Posterior vena cava (tissue), 2 donors: ENCODE results near the gene CASP2. TPM values are rescaled to one million over a fixed set of nuclear protein-coding genes. Genes with fewer than 3 reads are reported as not detected.
"Not testable (repeated sequence)": the region's sequence is repeated elsewhere in the genome, so short reads cannot be mapped to it uniquely, and the experiment has no call there.

Source experiments
- DNase-seq: peaks from one replicate; pipeline ENCODE4 v3.0.0-alpha.2; 2020; ENCODE audit warnings: low spot score
- intact Hi-C, 2 donors: fragments of 100-400 bp; cut with DNase I; formaldehyde crosslinking; loops; one replicate each; pipeline versions ENCODE4 v1.14.1 to v1.14.2; 2022 to 2023
- total RNA-seq, 2 donors: library from RNA; stranded (reverse); fragmentation: NEBNext Ultra II Directional; extraction: Animal tissue kit (Norgen Biotek cat#: 25700); gene quantifications; one replicate each; pipeline ENCODE4 v1.2.1, GENCODE V29; 2021
- donor health status: DM: yes; HTN: yes; CAD: no.
- donor health status: DM: yes; HTN: yes; CAD: no.

Gene CASP2
- total RNA-seq, 2 donors from 2014 or later, result 16.1 to 19.9 TPM

DNA sequence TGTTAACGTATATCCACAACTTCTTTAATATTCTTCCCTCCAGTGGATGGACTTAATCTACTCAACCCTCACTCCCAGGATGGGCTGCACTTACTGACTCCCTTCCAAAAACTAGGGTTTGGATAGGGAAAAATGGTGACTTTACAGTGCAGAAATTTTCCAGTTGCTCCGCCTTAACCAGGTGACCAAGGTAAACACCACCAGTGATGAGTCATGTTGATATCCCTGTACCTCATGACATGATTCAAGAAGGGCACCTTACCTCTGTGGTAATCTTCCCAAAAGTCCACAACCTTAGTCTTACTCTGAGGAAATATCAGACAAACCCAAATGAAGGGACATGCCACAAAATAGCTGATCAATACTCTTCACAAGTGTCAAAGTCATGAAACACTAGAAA is 28.4 kb upstream of the CASP2 start:
- no peak for DNase-seq
- intact Hi-C loops, result no loop called here

DNA sequence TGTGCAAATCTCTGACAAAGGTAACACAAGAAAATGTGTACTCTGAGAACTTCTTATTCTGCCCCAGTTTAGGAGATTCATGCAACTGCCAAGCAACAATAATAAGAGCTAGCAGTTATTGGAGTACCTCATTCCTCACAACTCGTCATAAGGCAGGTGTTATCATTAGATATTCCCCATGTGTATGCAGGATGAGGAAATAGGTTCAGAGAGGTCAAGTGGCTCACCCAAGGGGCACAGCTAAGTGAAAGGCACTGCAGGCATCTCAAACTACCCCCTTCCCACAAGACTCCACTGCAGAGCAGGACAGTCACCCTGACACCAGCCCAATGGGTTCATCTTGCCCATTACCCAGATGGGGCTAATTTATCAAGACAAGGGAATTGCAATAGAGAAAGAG is 26.2 kb upstream of the CASP2 start:
- no peak for DNase-seq
- intact Hi-C loops, result no loop called here

DNA sequence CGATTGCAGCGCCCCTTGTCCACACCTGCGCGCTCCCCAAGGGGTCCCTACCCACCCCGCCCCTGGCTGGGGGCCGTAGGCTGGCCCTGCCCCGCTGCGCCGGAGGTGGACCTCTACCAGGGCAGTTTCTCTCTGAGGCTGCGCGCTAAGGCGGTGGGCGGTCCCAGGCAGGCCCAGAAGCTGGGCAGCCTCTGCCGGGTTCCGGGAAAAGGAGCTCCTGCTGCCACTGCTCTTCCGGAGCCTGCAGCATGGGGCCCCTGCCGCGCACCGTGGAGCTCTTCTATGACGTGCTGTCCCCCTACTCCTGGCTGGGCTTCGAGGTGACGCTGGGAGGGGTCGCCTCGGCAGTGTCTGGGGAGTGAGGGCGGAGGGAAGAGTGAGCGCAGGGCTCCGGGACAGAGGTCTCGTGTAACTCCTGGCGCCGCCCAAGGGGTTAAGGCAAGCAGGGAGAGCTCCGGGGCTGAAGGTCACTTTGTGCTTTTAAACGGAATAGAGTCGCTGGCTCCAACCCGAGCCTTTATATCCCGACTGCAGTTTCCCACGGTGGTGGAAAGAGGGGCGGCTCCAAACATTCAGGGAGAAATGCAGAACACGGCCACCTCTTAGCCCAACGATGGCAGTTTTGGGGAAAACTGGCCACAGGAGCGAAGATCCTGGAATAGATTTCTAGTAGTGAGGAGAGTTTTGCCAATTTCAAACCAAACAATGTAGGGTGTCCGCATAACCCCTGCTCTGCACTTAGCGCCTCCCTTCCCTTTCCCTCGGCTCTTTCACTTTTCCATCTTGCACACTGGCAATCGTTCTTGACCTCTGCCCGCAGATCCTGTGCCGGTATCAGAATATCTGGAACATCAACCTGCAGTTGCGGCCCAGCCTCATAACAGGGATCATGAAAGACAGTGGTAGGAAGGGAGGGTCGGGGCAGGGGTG is 24.6 kb upstream of the CASP2 start, which contains the start of gene GSTK1:
Gene GSTK1, plus strand, starts transcription at position 176 of the 930 bp plus-strand sequence. Its CDS starts 73 bp downstream, at position 249.
- intact Hi-C loops, result no loop called here

DNA sequence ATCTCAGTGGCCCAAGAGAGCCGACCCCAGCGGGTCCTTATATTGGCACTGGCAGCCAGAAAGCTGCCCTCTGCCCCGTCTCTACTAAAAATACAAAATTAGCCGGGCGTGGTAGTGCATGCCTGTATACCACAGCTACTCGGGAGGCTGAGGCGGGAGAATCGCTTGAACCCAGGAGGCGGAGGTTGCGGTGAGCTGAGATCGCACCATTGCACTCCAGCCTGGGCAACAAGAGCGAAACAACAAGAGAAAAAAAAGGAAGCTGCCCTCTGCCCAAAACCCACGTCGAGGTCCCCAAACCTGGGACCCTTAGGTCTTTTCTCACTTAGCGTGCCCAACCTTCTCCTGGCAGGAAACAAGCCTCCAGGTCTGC is 24.0 kb upstream of the CASP2 start:
- DNase-seq, intact Hi-C loops: not testable (repeated sequence)

More for the DNA sequence above, 24.6 kb upstream of the CASP2 start, which contains the start of gene GSTK1:
- peak; percentile 95 for DNase-seq

DNA sequence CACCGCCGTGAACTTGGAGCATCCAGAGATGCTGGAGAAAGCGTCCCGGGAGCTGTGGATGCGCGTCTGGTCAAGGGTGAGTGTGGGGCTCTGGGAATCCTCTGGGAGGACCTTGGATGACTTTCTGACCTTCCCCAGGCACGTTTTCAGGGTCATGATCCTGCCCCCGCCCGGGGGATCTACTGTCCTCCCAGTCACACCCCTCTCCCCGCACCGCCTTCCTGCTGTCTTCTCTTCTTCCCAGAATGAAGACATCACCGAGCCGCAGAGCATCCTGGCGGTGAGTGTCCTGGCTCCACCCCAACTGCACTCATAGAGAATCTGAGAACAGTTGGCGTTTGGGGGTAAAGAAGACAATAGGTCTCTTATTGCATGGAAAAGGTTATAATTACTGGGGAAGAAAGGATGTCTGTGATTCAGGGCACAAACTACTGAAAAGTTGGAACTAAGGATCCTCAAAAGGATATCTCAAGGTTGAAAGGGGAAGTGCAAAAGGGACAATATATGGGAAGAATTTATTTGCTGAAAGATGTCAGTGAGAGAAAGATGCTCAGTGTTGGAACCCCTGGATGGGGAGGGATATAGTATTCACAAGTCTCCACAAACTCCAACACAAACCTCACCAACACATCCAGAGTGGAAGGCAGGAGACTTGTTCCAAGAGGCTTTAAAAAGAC is 23.0 kb upstream of the CASP2 start:
- intact Hi-C loops, result no loop called here
- no peak for DNase-seq

DNA sequence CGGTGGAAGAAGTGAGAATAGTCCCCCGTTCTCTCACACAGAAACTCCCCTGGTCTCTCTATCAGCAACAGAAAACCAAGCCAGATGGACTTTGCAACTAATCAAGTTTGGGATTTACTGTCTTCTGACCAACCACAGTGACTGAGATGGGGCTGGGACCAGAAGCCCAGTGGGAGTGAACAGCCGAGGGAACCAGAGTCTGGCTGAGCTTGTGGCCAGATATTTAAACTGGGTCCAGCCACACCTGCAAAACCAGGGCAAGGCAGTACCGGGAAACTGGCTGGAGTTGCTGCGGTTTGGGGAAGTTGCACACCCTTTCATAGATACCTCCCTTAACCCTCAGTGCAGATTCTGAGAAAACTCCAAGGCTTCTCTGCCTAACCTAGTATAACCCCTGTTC is 18.9 kb upstream of the CASP2 start:
- DNase-seq, result no peak
- intact Hi-C loops, result no loop called here

DNA sequence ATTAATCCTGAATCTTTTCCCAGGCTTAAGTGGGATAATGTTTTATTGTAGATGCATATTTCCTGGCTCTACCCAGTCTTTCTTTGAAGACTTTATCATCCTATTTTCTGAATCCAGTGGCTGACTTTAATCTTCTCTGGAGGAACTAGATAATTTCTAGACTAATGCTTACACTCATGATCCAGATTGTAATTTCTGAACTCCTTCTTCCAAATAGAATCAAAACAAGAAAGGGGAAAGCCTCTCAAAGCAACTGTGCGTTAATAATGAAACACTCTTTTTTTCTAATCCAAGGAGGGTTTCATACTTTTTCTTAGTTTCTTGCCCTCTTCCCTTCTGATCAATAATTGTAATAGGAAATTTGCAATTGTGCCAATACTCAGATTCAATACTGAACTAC is 16.9 kb upstream of the CASP2 start:
- intact Hi-C loops, result no loop called here
- DNase-seq, result no peak

DNA sequence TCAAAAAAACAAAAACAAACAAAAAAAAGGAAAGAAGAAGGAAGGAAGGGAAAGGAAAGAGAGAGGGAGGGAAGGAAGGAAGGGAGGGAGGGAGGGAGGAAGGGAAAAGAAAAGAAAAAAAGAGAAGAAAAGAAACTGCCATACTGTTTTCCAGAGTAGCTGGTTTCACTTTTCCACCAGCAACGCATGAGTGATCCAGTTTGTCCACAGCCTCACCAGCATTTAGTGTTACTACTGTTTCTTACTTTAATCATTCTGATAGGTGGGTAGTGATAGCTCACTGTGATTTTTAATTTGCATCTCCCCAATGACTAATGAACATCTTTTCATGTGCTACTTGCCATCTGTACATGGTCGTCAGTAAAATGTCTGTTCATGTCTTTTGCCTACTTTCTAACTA is 15.3 kb upstream of the CASP2 start:
- intact Hi-C loops, result no loop called here
- DNase-seq, result no peak

DNA sequence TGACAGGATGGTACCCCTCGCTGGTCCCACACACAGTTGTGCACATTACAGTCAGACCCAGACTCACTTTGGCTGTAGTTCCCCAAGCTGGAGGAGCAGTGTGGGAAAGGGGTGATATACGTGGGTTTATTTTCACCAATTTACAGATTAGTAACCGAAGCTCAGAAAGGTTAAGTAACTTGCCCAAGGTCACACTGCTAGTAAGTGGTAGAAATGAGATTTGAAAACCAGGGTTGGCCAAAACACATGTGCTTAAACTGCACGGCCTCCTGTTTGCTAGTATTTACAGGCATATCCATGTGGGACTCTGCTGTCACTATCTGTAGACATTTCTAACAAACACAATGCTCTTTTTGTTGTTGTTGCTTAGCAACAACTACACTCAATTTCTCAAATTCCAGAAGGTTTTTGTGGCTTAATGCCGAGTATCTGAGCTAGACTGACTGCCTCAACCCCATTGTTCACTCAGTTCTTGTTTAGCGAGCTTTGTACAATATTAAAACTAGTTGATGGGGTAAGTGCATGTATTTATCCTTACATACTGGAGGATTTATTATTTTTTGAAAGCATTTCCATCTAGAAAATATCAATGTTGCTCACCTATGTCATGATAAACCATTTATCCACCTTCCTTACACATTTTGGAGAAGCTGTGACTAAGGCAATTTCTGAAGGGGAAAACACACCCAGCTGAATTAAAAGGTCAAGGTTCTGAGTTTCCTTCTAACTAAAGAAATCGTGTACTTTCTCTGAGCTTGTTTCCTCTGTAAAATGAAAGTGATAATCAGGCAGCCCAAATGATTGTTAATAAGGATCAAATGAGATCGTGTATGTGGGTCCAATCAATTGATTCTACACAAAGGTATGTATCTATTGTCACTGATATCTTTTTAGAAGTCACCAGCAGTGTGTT is 8.7 kb upstream of the CASP2 start:
- intact Hi-C loops, result no loop called here

DNA sequence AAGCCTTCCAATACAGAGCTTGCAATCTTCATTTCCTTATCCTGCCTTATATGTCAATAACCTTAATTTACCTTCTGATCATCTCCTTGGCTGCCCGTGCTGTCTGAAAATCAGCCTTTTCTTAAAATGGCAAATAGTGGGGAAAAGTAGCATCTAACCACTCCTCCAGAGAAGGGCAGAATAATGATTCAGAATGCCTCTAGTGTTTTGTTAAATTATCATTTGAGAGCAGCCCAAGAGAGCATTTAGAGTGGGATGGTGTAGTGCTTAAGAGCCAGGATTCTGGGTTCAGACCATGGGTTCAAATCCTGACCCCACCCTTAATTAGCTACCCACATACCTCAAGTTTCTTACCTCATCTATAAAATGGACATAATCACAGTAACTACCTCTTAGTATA is 8.0 kb upstream of the CASP2 start:
- DNase-seq, result no peak
- intact Hi-C loops, result no loop called here

More for the DNA sequence above, 8.7 kb upstream of the CASP2 start:
- no peak for DNase-seq

DNA sequence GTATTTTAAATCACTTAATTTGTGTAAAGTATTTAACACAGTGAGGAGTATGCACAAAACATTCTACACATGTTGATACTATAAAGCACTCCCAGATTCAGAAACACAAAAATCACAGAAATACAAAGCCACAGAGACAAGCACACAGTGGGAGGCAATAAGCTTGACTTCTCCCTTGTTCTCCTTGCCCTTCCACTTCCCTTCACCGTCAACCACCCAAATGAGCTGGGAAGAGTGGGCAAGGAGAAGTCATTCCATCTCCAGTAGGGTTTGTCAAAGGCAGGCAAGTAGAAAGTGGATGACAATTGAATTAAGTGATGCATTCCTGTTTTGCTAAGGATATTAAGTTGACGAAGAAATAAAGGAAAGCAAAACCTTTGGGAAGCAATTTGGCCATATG is 7.6 kb upstream of the CASP2 start:
- intact Hi-C loops, result no loop called here

DNA sequence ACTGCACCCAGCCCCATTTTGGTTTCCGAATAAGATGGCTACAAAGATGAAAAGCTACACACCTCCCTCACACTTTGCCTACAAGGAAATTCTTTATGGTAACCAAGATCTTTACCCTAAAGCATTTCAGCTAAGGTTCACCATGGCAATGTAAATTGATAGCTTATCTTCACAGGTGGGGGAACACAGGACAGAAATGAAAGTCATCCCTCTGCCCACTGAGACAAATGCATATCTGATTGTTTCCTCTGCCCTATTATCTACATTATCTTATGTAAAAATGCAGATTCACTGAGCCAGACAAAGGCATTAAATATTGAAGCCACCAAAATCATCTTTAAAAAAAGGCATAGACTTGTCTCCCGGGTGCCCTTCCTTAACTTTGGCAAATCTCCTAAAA is 6.6 kb upstream of the CASP2 start:
- intact Hi-C loops, result no loop called here
- no peak for DNase-seq

More for the DNA sequence above, 7.6 kb upstream of the CASP2 start:
- no peak for DNase-seq

DNA sequence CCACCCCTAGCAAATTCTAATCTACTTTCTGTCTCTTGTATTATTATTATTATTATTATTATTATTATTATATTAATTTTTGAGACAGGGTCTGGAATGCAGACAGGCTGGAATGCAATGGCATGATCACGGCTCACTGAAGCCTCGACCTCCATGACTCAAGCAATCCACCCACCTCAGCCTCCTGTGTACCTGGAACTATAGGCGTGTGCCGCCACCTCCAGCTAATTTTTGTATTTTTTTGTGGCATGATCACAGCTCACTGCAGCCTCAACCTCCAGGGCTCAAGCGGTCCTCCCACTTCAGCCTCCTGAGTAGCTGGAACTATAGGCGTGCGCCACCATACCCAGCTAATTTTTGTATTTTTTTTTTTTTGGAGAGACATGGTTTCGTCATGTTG is 6.0 kb upstream of the CASP2 start:
- no peak for DNase-seq
- intact Hi-C loops, result no loop called here

DNA sequence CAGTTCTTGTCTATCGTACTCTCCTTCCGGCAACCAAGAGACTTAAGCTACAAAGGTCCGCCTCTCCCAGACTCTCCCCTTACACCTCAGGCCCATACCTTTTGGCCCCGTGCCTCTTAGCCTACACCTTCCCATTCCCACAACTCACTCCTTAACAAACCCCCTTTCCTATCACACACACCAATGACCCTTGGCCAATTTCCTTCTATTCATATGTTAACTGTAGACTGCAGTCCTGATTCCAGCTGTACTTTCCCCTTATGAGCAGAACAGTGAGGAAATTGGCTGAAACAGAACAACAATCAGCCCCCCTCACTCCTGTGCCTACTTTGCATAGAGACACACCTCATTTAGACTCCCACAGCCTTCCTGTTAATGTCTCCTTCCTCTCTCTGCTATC is 4.8 kb upstream of the CASP2 start:
- DNase-seq, result no peak
- intact Hi-C loops, result no loop called here

DNA sequence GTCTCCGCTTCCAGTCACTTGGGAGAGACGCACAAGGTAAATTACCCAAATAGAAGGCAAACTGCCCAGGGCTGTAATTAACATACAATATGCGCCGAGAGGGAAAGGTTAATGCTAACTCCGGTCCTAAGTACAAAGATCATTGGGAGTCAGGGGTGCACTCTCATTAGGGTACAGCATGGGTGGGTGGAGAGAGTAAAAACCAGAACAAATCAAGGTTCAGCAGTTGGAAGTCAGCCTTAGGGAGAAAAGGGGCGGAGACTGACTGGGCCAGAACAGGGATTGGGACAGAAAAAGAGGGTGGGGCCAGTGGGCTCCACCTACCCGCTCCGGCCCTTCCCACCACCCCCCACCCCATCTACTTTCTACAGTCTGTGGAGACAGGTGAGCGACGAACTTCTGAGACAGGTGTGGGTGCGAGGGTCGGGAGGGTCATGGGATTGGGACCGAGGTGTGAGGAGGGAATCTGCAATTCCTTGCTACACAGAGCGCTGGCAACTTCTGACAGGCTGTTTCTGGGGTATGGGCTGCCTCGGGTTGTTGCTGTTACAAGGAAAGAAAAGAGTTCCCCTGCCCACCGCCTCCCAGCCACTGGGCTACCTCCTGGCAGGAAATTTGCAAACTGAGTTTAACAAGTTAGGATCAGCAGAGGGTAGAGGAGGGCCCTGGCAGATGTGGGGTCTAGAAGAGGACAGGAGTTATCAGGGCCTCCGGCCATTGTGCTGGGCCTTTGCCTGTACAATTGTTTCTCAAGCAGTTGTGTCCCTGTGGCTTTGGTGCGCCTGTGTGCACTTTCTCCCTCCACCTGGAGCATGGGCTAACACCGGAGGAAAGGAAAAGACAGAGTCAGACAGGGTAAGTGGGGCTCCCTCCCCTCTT is 3.3 kb upstream of the CASP2 start, which contains the start of gene TMEM139:
Gene TMEM139, plus strand, starts transcription at position 368 of the 879 bp plus-strand sequence. CDS start 1,000 bp downstream, outside the sequence.
- intact Hi-C loops, result no loop called here
- DNase-seq, result no peak

DNA sequence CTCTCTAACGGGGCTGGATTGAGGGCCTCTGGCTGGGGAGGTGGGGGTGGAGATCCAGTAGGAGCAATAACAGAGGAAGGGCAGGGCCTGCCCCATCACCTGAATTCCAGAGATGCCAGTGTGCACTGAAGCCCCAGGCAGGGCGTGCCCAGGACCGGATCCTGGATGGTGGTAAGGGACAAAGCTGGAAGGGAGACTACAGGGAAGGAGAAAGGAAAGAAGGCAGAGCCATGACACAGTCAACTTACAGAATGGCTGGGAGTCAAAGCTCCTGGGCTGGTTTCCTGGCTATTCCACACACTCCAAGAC is 2.7 kb upstream of the CASP2 start:
- intact Hi-C loops, result no loop called here
- no peak for DNase-seq

DNA sequence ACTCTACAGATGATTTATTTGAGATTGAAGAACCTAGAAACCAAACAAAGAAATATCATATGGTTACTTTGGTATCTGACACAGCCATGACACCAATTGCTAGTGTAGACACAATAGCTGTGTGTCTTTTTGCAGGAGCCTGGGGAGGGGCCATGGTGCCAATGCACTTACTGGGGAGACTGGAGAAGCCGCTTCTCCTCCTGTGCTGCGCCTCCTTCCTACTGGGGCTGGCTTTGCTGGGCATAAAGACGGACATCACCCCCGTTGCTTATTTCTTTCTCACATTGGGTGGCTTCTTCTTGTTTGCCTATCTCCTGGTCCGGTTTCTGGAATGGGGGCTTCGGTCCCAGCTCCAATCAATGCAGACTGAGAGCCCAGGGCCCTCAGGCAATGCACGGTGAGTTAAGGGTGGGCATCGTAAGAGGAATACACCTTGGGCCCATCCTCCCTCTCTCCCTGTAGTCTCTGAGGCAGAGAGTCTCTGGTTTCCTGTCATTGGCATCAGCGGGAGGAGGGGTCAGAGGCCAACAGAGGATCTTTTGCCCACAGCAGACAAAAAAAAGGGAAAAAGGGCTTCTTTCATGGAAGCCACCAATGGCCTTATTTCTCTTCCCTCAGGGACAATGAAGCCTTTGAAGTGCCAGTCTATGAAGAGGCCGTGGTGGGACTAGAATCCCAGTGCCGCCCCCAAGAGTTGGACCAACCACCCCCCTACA is 2.2 kb upstream of the CASP2 start:
- intact Hi-C loops, result no loop called here
- no peak for DNase-seq

DNA sequence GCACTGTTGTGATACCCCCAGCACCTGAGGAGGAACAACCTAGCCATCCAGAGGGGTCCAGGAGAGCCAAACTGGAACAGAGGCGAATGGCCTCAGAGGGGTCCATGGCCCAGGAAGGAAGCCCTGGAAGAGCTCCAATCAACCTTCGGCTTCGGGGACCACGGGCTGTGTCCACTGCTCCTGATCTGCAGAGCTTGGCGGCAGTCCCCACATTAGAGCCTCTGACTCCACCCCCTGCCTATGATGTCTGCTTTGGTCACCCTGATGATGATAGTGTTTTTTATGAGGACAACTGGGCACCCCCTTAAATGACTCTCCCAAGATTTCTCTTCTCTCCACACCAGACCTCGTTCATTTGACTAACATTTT is 1.6 kb upstream of the CASP2 start:
- DNase-seq, result no peak
- intact Hi-C loops, result no loop called here
